C4-2B (cell line): ENCODE measurements around the gene CCT6A.
"Not testable (repeated sequence)": the region's sequence is repeated elsewhere in the genome, so short reads cannot be mapped to it uniquely, and the experiment has no call there.

Experiments used
- H3K27ac ChIP-seq: fragments of 450-650 bp; 2 replicates; pipeline ENCODE4 v1.5.1; 2017
- CTCF ChIP-seq: fragments of 450-650 bp; conservative IDR thresholded peaks from 2 replicates; pipeline ENCODE4 v1.5.1; 2017; ENCODE audit warnings: mild to moderate bottlenecking
- ZFX ChIP-seq: fragments of 450-650 bp; IDR thresholded peaks from 2 replicates; pipeline ENCODE4 v1.6.1; 2017

CCT6A gene

GRCh38 chr7:56051339-56052191, at the start of gene CCT6A, which contains the start of gene PSPH:
TSS of gene CCT6A (plus strand) at chr7:56051765. CDS start at chr7:56051849, 84 bp downstream.
TSS of gene PSPH (minus strand) at chr7:56051444. CDS start at chr7:56021212, 30,232 bp downstream.
- peak; percentile 80; the same call in 1 of the 2 replicates for TF ChIP-seq ZFX
- TF ChIP-seq CTCF, result no peak
- peak within 1 kb of the TSS; percentile 97 for H3K27ac ChIP-seq

- no peak overlapping the region for H3K27ac ChIP-seq
- no peak for TF ChIP-seq ZFX
- no peak for TF ChIP-seq CTCF
Measured at GRCh38 chr7:56003749-56004148, 47.8 kb upstream of the CCT6A start.

GRCh38 chr7:56007167-56007652, 44.4 kb upstream of the CCT6A start:
- no peak for TF ChIP-seq ZFX
- no peak for TF ChIP-seq CTCF
- H3K27ac ChIP-seq, result no peak overlapping the region

GRCh38 chr7:56007891-56008290, 43.7 kb upstream of the CCT6A start:
- TF ChIP-seq CTCF, result no peak
- peak overlapping the region; percentile 61; the same call in 1 of the 2 replicates for H3K27ac ChIP-seq

- peak overlapping the region; percentile 61 for H3K27ac ChIP-seq
- TF ChIP-seq CTCF, result no peak
Measured at GRCh38 chr7:56009695-56010094, 41.9 kb upstream of the CCT6A start.

GRCh38 chr7:56017015-56017414, 34.5 kb upstream of the CCT6A start:
- not testable (repeated sequence) for H3K27ac ChIP-seq

GRCh38 chr7:56019501-56019900, 32.1 kb upstream of the CCT6A start:
- TF ChIP-seq CTCF (no peak), ZFX (no peak)
- no peak overlapping the region for H3K27ac ChIP-seq

GRCh38 chr7:56023500-56023899, 28.1 kb upstream of the CCT6A start:
- no peak overlapping the region for H3K27ac ChIP-seq
- no peak for TF ChIP-seq CTCF
- TF ChIP-seq ZFX, result no peak
